ENCODE data around the gene ZNF628. TPM values are rescaled to one million over a fixed set of nuclear protein-coding genes. Genes with fewer than 3 reads are reported as not detected.
A peak's percentile ranks its signal among the peaks of the same experiment; 100 is the strongest.

Gene ZNF628
- total and polyA plus RNA-seq, 2 of the 4 experiments (the other 2 are of a cell fraction): 0.18 to 1.9 TPM

DNA sequence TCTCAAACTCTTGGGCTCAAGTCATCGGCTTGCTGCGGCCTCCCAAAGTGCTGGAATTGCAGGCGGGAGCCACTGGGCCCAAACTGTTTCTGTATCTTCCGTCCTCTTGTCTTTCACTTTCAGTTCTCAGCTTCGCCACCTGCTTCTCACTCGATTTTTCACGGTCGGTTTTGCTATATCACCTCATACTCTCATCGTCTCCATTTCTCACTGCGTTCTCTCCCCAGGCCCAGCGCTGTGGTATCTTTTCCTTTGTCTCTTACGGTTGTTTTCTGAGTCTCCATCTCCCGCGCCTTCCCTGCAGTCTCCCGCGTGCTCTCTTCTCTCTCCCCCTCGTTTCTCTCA lies 26.7 kb downstream of the ZNF628 start:
- Histone ChIP-seq H4K91ac (ENCODE audit: insufficient read depth, low read depth, low read length) (no peak overlapping the region), H3K27ac (ENCODE audit: insufficient read depth, low read length) (no peak overlapping the region), H3K4me2 (ENCODE audit: low read depth, low read length) (no peak overlapping the region), H3K36me3 (ENCODE audit: control insufficient read depth, insufficient read depth, low read length) (peaks cover 10% of the 10 kb centered on the region; the same call in 1 of the 2 replicates), H3K79me1 (ENCODE audit: low read depth in 1 of 2, low read length in 2 of 2) (no peaks in the 10 kb centered on the region), H3K27me3 (ENCODE audit: control insufficient read depth, insufficient read depth, low read length) (no peaks in the 10 kb centered on the region), H3K14ac (replicated peaks; ENCODE audit: low read depth, low read length) (no peak overlapping the region), H2BK15ac (ENCODE audit: low read depth, low read length) (no peak overlapping the region), H2AK9ac (replicated peaks; ENCODE audit: low read depth, low read length, poor library complexity) (peak overlapping the region; percentile 80), H3K9me3 (ENCODE audit: control insufficient read depth, insufficient read depth, low read length) (no peaks in the 10 kb centered on the region), H3K4ac (ENCODE audit: low read depth, low read length) (no peak overlapping the region), H4K20me1 (ENCODE audit: insufficient read depth, low read length) (no peaks in the 10 kb centered on the region), H2AK5ac (ENCODE audit: low read depth, low read length) (no peak overlapping the region), H2BK20ac (ENCODE audit: low read depth, low read length) (no peak overlapping the region), H3K9me1 (ENCODE audit: insufficient read depth, low read length) (no peaks in the 10 kb centered on the region), H3K23ac (ENCODE audit: low read depth, low read length) (no peak overlapping the region), H3K4me1 (ENCODE audit: control insufficient read depth, insufficient read depth, low read length) (no peaks in the 10 kb centered on the region), H2BK120ac (ENCODE audit: low read depth, low read length) (no peak overlapping the region), H3K4me3 (ENCODE audit: insufficient read depth, low read depth, low read length) (no peak overlapping the region), H3K56ac (ENCODE audit: extremely low read depth, insufficient read depth, low read length) (no peak overlapping the region), H3K9ac (ENCODE audit: low read depth, low read length) (no peak overlapping the region), H4K8ac (ENCODE audit: low read depth in 2 of 2, low read length in 2 of 2) (no peak overlapping the region; a peak in 1 of 4 replicates), H4K5ac (ENCODE audit: low read depth, low read length) (no peak overlapping the region), H3K18ac (ENCODE audit: low read depth, low read length) (no peak overlapping the region), H2BK5ac (ENCODE audit: low read depth, low read length, poor library complexity, severe bottlenecking) (no peak overlapping the region), H2AFZ (replicated peaks; ENCODE audit: low read length, poor library complexity) (peak overlapping the region; percentile 97)
- TF ChIP-seq RCOR1 (IDR thresholded peaks at IDR 0.05; ENCODE audit: insufficient replicate concordance, low read length) (no peak), MXI1 (IDR thresholded peaks at IDR 0.05; ENCODE audit: borderline replicate concordance, low read depth, low read length) (no peak), BHLHE40 (IDR thresholded peaks at IDR 0.05; ENCODE audit: low read depth, low read length) (no peak), POLR2A (IDR thresholded peaks at IDR 0.05; ENCODE audit: low read depth, low read length) (no peak), MAFK (IDR thresholded peaks at IDR 0.05; ENCODE audit: low read depth, low read length) (no peak), SMC3 (IDR thresholded peaks at IDR 0.05; ENCODE audit: low read depth, low read length) (no peak), CEBPB (IDR thresholded peaks at IDR 0.05; ENCODE audit: low read depth, low read length) (no peak), FOS (IDR thresholded peaks at IDR 0.05; ENCODE audit: low read depth, low read length) (no peak), CHD1 (IDR thresholded peaks at IDR 0.05; ENCODE audit: low read depth, low read length) (no peak), RAD21 (IDR thresholded peaks at IDR 0.05; ENCODE audit: low read length) (no peak), RFX5 (IDR thresholded peaks at IDR 0.05; ENCODE audit: low read depth, low read length) (no peak), NFE2L2 (IDR thresholded peaks at IDR 0.05; ENCODE audit: low read depth, low read length) (no peak), MAZ (IDR thresholded peaks at IDR 0.05; ENCODE audit: borderline replicate concordance, low read depth, low read length) (no peak)
- TF ChIP-seq, protein P1, sequence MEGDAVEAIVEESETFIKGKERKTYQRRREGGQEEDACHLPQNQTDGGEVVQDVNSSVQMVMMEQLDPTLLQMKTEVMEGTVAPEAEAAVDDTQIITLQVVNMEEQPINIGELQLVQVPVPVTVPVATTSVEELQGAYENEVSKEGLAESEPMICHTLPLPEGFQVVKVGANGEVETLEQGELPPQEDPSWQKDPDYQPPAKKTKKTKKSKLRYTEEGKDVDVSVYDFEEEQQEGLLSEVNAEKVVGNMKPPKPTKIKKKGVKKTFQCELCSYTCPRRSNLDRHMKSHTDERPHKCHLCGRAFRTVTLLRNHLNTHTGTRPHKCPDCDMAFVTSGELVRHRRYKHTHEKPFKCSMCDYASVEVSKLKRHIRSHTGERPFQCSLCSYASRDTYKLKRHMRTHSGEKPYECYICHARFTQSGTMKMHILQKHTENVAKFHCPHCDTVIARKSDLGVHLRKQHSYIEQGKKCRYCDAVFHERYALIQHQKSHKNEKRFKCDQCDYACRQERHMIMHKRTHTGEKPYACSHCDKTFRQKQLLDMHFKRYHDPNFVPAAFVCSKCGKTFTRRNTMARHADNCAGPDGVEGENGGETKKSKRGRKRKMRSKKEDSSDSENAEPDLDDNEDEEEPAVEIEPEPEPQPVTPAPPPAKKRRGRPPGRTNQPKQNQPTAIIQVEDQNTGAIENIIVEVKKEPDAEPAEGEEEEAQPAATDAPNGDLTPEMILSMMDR (conservative IDR thresholded peaks at IDR 0.05; ENCODE audit: low read depth, low read length): no peak
- TF ChIP-seq, protein P2, sequence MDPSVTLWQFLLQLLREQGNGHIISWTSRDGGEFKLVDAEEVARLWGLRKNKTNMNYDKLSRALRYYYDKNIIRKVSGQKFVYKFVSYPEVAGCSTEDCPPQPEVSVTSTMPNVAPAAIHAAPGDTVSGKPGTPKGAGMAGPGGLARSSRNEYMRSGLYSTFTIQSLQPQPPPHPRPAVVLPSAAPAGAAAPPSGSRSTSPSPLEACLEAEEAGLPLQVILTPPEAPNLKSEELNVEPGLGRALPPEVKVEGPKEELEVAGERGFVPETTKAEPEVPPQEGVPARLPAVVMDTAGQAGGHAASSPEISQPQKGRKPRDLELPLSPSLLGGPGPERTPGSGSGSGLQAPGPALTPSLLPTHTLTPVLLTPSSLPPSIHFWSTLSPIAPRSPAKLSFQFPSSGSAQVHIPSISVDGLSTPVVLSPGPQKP (IDR thresholded peaks at IDR 0.05; ENCODE audit: borderline replicate concordance, low read depth, low read length): no peak
- TF ChIP-seq, protein P3, sequence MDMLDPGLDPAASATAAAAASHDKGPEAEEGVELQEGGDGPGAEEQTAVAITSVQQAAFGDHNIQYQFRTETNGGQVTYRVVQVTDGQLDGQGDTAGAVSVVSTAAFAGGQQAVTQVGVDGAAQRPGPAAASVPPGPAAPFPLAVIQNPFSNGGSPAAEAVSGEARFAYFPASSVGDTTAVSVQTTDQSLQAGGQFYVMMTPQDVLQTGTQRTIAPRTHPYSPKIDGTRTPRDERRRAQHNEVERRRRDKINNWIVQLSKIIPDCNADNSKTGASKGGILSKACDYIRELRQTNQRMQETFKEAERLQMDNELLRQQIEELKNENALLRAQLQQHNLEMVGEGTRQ (IDR thresholded peaks at IDR 0.05; ENCODE audit: low read depth, low read length): no peak
- dilution Hi-C loops (cut with HindIII; ENCODE audit: low sequenced_read_pairs, unreplicated experiment): no loop called here
- intact Hi-C loops (cut with micrococcal nuclease): loop anchor here (5.0 kb wide), 1 partner anchor 96 kb away; the partner anchor contains the start of gene UBE2S
- CTCF ChIA-PET: interaction anchor here (0.5 to 1.8 kb wide), 12 partner anchors 8 to 131 kb away, joined by 3 to 24 read pairs (median 6); partner anchors contain the start of genes ISOC2, ZNF628 and ZNF865
- BruUV-seq (replicated peaks): no TSS peak
- DNase-seq (no peak), ATAC-seq (ENCODE audit: low read depth) (no peak)
- 88% methylated on average over 15 of the region's 17 CpGs; no CpG with 5 or more reads in 1 of the 2 experiments for WGBS, 2 experiments (ENCODE audit: extremely low coverage in 2 of 2, insufficient read length in 1 of 2)
- in situ Hi-C loops (cut with MboI; ENCODE audit: low sequenced_read_pairs): no loop called here
- POLR2A ChIA-PET (ENCODE audit: unreplicated experiment): no interaction called here
